GM12874 (cell line): ENCODE data around the gene CLCF1.

Experiments used
- CTCF ChIP-seq: IDR thresholded peaks from 2 replicates; pipeline ENCODE4 v1.5.1; 2011; ENCODE audit warnings: low read depth, mild to moderate bottlenecking, control low read depth, low read length, moderate library complexity; ENCODE audit not compliant: insufficient read depth

CLCF1 gene

GRCh38 chr11:67345920-67346819 lies 27.2 kb downstream of the CLCF1 start:
- peak; percentile 88 for TF ChIP-seq CTCF

GRCh38 chr11:67345247-67345919 lies 28.0 kb downstream of the CLCF1 start:
- TF ChIP-seq CTCF: no peak

- no peak for TF ChIP-seq CTCF
Observed at GRCh38 chr11:67344264-67344663, 29.1 kb downstream of the CLCF1 start.

- TF ChIP-seq CTCF: no peak
Observed at GRCh38 chr11:67337257-67337656, 36.1 kb downstream of the CLCF1 start.

- no peak for TF ChIP-seq CTCF
Observed at GRCh38 chr11:67332081-67332691, 41.2 kb downstream of the CLCF1 start.

GRCh38 chr11:67323526-67323925 lies 49.9 kb downstream of the CLCF1 start:
- no peak for TF ChIP-seq CTCF

- TF ChIP-seq CTCF: no peak
Observed at GRCh38 chr11:67322049-67322448, 51.3 kb downstream of the CLCF1 start.
